Loucy (cell line): ENCODE measurements around the gene PDE5A.
A peak's percentile ranks its signal among the peaks of the same experiment; 100 is the strongest.

ENCODE experiments used
- H2AFZ ChIP-seq: fragments of 200-600 bp; sonication (generic); 2 replicates; pipeline ENCODE4 v1.6.0; 2016; ENCODE audit warnings: antibody characterized with exemption, mild to moderate bottlenecking, low read length, moderate library complexity
- H3F3A ChIP-seq: fragments of 200-600 bp; 2 replicates; pipeline ENCODE4 v1.6.0; 2016; ENCODE audit warnings: antibody characterized with exemption, low read depth, mild to moderate bottlenecking
- H3K27me3 ChIP-seq: fragments of 200-600 bp; sonication (generic); 2 replicates; pipeline ENCODE4 v1.6.1; 2014; ENCODE audit warnings: low read length, mild to moderate bottlenecking; ENCODE audit not compliant: insufficient read depth, poor library complexity, severe bottlenecking
- H3K36me3 ChIP-seq: fragments of 200-600 bp; sonication (generic); 2 replicates; pipeline ENCODE4 v1.6.1; 2016; ENCODE audit warnings: low read length; ENCODE audit not compliant: insufficient read depth
- H3K4me1 ChIP-seq: fragments of 200-600 bp; sonication (generic); 2 replicates; pipeline ENCODE4 v1.5.1; 2014; ENCODE audit warnings: low read length, mild to moderate bottlenecking; ENCODE audit not compliant: insufficient read depth, poor library complexity, severe bottlenecking
- H3K4me2 ChIP-seq: fragments of 200-600 bp; sonication (generic); 2 replicates; pipeline ENCODE4 v1.6.0; 2014; ENCODE audit warnings: antibody characterized with exemption, low read length, low read depth, mild to moderate bottlenecking; ENCODE audit not compliant: poor library complexity, severe bottlenecking
- H3K4me3 ChIP-seq: fragments of 200-600 bp; sonication (generic); 2 replicates; pipeline ENCODE4 v1.5.1; 2014; ENCODE audit warnings: low read length, mild to moderate bottlenecking, mixed read lengths; ENCODE audit not compliant: poor library complexity, severe bottlenecking
- H3K79me2 ChIP-seq: fragments of 200-600 bp; sonication (generic); 2 replicates; pipeline ENCODE4 v1.6.1; 2014; ENCODE audit warnings: low read length; ENCODE audit not compliant: insufficient read depth
- H3K9ac ChIP-seq: fragments of 200-600 bp; sonication (generic); 2 replicates; pipeline ENCODE4 v1.6.0; 2014; ENCODE audit warnings: mild to moderate bottlenecking, low read depth, low read length, moderate library complexity; ENCODE audit not compliant: poor library complexity, severe bottlenecking
- H3K9me2 ChIP-seq: fragments of 200-600 bp; sonication (generic); replicated peaks from 2 replicates; pipeline ENCODE4 v1.6.1; 2016; ENCODE audit warnings: low read depth, low read length, mixed read lengths
- H3K9me3 ChIP-seq: fragments of 200-600 bp; sonication (generic); 2 replicates; pipeline ENCODE4 v1.6.1; 2014; ENCODE audit warnings: mild to moderate bottlenecking, antibody characterized with exemption, low read length, low read depth; ENCODE audit not compliant: insufficient read depth
- H4K20me1 ChIP-seq: fragments of 200-600 bp; sonication (generic); 2 replicates; pipeline ENCODE4 v1.6.0; 2014; ENCODE audit warnings: antibody characterized with exemption, low read length, mild to moderate bottlenecking; ENCODE audit not compliant: insufficient read depth, poor library complexity, severe bottlenecking
- EZH2phosphoT487 ChIP-seq: fragments of 200-600 bp; IDR thresholded peaks from 2 replicates; pipeline ENCODE4 v1.6.1; 2018; ENCODE audit warnings: antibody characterized with exemption, mild to moderate bottlenecking, moderate library complexity, borderline replicate concordance
- TF ChIP-seq, protein P1 (sequence below): fragments of 200-600 bp; sonication (generic); conservative IDR thresholded peaks from 2 replicates; pipeline ENCODE4 v1.5.1; 2014; ENCODE audit warnings: mild to moderate bottlenecking, antibody characterized with exemption, low read length

Gene PDE5A

GRCh38 chr4:119570401-119570800 lies 58.2 kb downstream of the PDE5A start:
- no peak overlapping the region for H2AFZ ChIP-seq
- H3F3A ChIP-seq: no peaks in the 10 kb centered on the region
- H3K36me3 ChIP-seq: no peaks in the 10 kb centered on the region
- H4K20me1 ChIP-seq: no peaks in the 10 kb centered on the region
- no peak overlapping the region for H3K4me2 ChIP-seq
- no peaks in the 10 kb centered on the region for H3K9me2 ChIP-seq
- no peaks in the 10 kb centered on the region for H3K4me1 ChIP-seq
- H3K4me3 ChIP-seq: no peak overlapping the region
- H3K9ac ChIP-seq: no peak overlapping the region
- TF ChIP-seq, protein P1, sequence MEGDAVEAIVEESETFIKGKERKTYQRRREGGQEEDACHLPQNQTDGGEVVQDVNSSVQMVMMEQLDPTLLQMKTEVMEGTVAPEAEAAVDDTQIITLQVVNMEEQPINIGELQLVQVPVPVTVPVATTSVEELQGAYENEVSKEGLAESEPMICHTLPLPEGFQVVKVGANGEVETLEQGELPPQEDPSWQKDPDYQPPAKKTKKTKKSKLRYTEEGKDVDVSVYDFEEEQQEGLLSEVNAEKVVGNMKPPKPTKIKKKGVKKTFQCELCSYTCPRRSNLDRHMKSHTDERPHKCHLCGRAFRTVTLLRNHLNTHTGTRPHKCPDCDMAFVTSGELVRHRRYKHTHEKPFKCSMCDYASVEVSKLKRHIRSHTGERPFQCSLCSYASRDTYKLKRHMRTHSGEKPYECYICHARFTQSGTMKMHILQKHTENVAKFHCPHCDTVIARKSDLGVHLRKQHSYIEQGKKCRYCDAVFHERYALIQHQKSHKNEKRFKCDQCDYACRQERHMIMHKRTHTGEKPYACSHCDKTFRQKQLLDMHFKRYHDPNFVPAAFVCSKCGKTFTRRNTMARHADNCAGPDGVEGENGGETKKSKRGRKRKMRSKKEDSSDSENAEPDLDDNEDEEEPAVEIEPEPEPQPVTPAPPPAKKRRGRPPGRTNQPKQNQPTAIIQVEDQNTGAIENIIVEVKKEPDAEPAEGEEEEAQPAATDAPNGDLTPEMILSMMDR: no peak
- no peak for TF ChIP-seq EZH2phosphoT487
- no peaks in the 10 kb centered on the region for H3K9me3 ChIP-seq
- no peaks in the 10 kb centered on the region for H3K27me3 ChIP-seq
- H3K79me2 ChIP-seq: no peaks in the 10 kb centered on the region

- no peak overlapping the region for H2AFZ ChIP-seq
- no peak overlapping the region for H3K9ac ChIP-seq
- no peak overlapping the region for H3K4me3 ChIP-seq
- no peak overlapping the region for H3K4me2 ChIP-seq
- no peaks in the 10 kb centered on the region for H3K36me3 ChIP-seq
- H4K20me1 ChIP-seq: no peaks in the 10 kb centered on the region
- H3F3A ChIP-seq: no peaks in the 10 kb centered on the region
- H3K9me2 ChIP-seq: no peaks in the 10 kb centered on the region
- H3K27me3 ChIP-seq: no peaks in the 10 kb centered on the region
- no peaks in the 10 kb centered on the region for H3K4me1 ChIP-seq
- TF ChIP-seq EZH2phosphoT487: no peak
- TF ChIP-seq, protein P1: no peak
- no peaks in the 10 kb centered on the region for H3K79me2 ChIP-seq
- H3K9me3 ChIP-seq: peaks cover 3% of the 10 kb centered on the region; the same call in 1 of the 2 replicates
Observed at GRCh38 chr4:119564106-119564505, 64.5 kb downstream of the PDE5A start.

DNA sequence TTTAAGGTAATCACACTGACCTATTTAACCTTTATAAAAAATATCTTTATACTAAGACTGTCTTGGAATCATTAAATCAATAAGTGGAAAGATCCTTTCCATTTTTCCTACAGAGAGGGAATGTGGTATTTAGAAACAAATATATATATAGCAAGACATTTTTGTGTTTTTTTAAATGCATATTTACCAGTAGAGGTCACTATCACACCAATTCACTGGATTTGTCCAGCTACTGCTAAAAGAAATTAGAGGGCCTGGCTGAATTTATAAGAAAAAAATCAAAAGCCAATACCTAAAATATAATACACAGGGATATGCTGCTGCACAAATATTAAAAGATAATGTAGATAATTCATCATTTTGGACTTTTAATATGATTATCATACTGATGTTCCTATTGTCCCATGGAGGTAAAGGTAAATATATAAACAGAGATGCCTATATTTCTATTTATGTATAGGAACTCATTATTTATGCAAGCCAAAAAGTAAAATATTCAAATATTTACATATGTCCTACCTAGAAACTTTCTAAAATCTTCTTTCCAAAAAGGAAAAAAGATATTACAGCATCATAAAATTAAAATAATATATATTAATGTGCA lies 69.5 kb downstream of the PDE5A start:
- no peaks in the 10 kb centered on the region for H3F3A ChIP-seq
- no peak overlapping the region for H2AFZ ChIP-seq
- TF ChIP-seq, protein P1: peak; percentile 67
- no peak for TF ChIP-seq EZH2phosphoT487
- H4K20me1 ChIP-seq: no peaks in the 10 kb centered on the region
- no peaks in the 10 kb centered on the region for H3K9me2 ChIP-seq
- peaks cover 3% of the 10 kb centered on the region; the same call in 1 of the 2 replicates for H3K9me3 ChIP-seq
- H3K79me2 ChIP-seq: no peaks in the 10 kb centered on the region
- H3K36me3 ChIP-seq: no peaks in the 10 kb centered on the region
- H3K4me3 ChIP-seq: no peak overlapping the region
- no peaks in the 10 kb centered on the region for H3K4me1 ChIP-seq
- no peak overlapping the region for H3K9ac ChIP-seq
- no peaks in the 10 kb centered on the region for H3K27me3 ChIP-seq
- no peak overlapping the region for H3K4me2 ChIP-seq
